ENCODE results near the gene SH3RF3.
"Not testable (repeated sequence)": the region's sequence is repeated elsewhere in the genome, so short reads cannot be mapped to it uniquely, and the experiment has no call there.

Gene SH3RF3

GRCh38 chr2:109118321-109118720 lies 10.7 kb upstream of the SH3RF3 start:
- no peak for DNase-seq

- DNase-seq, result no peak
Measured at GRCh38 chr2:109120166-109120565, 8.8 kb upstream of the SH3RF3 start.

DNA sequence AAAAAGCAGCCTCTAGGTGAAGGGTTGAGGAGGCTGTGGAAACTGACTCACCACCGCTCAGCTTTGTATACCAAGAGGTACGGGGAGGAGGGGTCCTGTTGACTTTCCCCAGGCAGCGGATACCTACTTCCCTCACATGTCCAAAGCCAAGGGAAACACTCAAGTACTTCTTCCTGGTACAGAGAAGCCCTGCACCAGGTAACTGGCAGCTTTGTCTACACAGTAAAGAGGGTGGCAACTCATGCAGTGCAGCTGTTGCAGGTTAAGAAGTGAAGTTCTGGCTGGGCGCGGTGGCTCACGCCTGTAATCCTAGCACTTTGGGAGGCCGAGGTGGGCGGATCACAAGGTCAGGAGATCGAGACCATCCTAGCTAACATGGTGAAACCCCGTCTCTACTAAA lies 8.3 kb upstream of the SH3RF3 start:
- not testable (repeated sequence) for DNase-seq

- DNase-seq, result no peak
Measured at GRCh38 chr2:109123586-109124201, 5.3 kb upstream of the SH3RF3 start.

DNA sequence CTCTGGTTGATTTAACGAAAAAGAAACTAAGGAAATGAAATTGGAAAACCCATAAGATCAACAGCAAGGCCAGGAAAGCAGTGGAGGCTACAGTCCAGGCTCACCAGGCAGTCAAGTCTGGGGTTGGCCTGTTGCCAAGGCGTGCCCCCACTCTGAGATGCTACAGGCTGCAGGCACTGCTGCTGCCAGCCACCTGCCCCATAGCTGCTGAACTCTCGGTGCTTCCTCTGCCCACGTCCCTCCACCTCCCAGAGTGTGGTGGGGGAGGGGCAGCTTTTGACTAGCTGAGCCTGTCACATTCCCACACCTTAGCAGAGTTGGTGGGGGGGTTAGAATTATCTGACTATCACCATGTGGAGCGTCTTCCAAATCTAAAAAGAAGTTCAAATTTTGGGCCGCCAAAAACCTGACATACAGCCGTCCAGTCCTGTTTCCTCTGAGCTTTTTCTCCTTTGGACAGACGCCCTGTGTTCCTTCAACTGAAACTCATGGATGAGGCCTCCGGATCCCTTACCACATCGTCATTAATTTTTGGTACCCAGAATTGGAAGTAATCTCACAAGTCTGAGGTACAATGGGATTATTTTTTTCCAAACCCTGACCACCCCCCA lies 3.9 kb upstream of the SH3RF3 start:
- DNase-seq, result no peak

DNA sequence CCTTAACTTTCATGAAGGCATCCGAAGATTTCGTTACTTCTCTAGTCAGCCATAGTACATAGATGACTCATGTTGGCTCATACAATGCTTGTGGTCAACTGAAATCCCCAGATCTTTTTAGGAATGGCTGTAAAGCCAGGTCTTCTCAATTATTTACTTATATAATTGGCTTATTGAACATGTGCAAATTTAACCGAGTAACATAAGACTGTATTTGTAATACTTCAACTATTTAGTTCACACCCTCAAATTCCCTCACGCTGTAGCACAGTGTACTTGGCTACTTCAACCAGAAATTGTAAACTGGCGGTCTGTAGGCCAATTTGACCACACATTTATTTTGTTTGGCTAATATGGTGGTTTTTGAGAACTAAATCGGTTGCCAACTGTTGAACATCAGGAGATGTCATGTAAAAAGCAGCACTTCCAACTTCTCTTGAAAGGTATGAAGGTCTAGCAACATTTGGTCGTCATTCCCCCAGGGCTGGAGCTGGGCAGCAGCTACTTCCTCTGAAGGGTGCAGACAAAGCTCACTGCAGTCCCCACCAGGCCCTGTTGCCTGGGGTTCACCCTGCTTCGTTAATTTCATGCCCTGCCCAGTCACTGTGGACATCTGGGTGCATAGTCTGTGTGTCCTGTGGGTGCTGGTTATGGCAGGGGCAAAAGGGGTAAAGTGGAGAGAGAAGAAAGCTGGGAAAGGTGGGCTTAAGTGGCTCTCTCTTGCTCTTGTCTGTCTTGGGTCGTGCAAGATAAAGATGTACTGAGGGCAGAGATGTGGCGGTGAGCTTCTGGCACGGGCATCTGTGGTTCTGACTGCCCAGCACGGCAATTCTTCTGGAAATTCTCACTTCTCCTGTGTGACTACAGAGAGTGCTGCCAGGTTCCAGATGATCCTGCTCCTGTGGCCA lies 3.2 kb upstream of the SH3RF3 start:
- DNase-seq, result no peak

DNA sequence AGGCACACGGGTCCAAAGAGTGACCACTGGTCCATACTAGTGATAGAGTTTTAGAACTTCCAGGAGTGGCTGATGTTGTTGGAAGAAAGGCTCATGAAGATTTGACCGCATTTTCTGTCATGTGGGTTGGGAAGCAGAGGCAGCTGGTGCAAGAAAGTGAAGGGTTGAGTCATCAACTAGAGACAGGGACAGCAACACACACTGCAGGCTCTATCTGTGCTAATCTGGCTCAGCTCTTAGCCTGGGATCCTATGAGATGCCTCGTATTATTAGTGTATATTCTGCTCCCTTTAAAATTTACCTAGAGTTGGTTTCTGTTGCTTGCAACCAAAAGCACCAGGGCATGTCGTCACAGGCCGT lies 2.5 kb upstream of the SH3RF3 start:
- no peak for DNase-seq

GRCh38 chr2:109127556-109127955 lies 1.4 kb upstream of the SH3RF3 start:
- no peak for DNase-seq

GRCh38 chr2:109128048-109128615 lies 873 bp upstream of the SH3RF3 start:
- peak; percentile 60 for DNase-seq

DNA sequence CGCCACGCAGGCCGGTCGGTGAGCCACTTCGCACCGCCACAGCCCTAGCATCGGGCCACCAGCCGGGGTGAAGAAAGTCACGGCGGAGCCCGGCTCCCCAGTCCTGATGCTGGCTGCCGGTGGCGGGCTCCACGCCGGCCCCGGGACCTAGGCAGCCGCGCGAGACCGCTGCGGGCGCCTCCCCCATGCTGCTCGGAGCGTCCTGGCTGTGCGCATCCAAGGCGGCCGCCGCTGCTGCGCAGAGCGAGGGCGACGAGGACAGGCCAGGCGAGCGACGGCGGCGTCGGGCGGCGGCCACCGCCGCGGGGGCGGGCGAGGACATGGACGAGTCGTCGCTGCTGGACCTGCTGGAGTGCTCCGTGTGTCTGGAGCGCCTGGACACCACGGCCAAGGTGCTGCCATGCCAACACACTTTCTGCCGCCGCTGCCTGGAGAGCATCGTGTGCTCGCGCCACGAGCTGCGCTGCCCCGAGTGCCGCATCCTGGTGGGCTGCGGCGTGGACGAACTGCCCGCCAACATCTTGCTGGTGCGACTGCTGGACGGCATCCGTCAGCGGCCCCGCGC lies 433 bp downstream of the SH3RF3 start:
- no peak for DNase-seq

DNA sequence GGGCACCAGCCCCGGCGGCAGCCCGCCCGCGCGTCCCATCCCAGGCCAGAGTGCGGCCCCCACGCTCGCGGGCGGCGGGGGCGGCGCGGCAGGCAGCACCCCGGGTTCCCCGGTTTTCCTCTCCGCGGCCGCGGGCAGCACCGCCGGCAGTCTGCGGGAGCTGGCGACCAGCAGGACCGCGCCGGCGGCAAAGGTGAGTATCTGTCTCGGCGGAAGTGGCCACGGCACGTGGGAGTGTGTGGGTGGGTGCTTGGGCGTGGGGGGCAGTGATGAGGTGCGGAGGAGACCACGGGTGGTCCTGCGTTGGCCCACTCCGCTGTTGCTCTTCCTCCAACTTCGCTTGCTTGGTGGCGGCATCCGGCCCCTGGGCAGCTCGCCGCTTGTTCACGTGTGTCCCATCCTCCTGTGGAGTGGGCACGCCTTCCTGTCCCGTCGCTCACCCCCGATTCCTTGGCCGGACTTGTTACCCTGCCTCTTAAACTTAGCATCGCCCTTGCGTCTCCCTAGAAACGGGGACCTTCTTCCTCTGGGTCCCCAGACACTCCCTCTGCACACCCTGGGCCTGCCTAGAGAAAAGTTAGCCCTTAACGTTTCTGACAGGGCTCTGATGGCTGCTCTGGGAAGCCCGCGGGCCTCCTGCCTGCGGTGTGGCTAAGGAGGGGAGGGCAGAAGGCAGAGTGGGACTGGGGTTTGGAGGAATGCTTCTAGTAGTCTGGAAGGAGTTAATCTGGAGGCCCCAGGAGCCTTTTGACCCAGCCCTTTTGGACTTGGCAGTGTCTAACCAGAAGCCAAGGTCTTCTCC lies 1.1 kb downstream of the SH3RF3 start:
- no peak for DNase-seq

DNA sequence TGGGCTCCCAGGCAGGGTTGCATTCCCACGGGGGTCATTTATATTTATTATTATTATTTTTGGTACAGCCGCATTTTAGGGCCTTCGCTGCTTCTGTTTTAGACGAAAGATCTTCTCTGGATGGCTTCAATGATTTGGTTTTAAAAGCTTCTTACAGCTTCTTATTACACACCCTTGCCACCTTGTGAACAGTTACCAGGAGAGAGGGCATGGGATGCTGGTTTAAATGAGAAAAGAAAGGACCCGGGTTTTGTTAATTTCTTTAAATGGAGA lies 1.7 kb downstream of the SH3RF3 start:
- no peak for DNase-seq

DNA sequence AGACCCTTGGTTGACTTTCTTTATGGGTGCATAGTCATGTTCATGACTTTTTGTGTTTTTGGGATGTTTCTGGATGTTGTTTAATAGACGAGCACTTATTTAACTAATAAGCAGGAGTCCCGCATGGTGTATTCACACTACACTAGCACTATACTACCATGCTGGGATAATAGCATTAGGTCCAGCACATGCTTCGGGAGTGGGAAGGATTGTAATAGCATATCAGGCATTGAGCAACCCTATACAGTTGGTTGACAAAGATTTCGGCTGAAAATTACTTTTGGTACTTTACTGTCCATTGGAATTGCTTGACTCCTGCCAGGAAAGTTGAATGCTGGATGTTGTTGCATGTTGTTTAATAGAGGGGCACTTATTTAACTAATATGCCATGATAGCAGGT lies 2.8 kb downstream of the SH3RF3 start:
- no peak for DNase-seq

- DNase-seq, result no peak
Measured at GRCh38 chr2:109132626-109133025, 3.6 kb downstream of the SH3RF3 start.

- no peak for DNase-seq
Measured at GRCh38 chr2:109133746-109134145, 4.7 kb downstream of the SH3RF3 start.

DNA sequence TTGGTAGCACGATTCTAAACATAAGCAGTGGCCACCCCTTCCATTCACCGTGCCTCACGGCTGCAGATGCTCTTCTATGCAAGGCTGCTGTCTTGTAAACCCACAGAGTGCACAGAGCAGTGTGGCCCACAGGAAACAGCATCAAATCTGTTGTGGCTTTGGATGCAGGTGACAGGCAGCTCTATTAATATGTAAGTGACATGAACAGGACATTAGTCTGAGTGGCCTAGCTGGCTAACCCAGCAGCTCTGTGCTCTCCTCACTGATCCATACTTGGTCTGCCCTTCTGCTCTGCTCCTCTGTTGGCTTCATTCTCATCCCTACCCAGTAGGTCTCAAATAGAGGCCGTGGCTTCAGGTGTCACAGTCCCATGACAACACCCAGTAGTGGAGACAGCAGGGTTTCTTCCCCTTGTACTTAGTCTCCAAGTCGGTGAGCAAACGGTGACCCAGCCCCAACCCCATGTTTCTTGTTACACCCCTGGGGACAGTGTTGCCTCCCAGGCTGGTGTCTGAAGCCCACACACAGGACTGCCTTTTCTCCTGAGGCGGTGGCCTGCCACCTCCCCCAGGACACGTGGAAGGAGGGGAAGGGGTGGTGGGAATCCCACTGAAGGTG lies 5.8 kb downstream of the SH3RF3 start:
- no peak for DNase-seq

DNA sequence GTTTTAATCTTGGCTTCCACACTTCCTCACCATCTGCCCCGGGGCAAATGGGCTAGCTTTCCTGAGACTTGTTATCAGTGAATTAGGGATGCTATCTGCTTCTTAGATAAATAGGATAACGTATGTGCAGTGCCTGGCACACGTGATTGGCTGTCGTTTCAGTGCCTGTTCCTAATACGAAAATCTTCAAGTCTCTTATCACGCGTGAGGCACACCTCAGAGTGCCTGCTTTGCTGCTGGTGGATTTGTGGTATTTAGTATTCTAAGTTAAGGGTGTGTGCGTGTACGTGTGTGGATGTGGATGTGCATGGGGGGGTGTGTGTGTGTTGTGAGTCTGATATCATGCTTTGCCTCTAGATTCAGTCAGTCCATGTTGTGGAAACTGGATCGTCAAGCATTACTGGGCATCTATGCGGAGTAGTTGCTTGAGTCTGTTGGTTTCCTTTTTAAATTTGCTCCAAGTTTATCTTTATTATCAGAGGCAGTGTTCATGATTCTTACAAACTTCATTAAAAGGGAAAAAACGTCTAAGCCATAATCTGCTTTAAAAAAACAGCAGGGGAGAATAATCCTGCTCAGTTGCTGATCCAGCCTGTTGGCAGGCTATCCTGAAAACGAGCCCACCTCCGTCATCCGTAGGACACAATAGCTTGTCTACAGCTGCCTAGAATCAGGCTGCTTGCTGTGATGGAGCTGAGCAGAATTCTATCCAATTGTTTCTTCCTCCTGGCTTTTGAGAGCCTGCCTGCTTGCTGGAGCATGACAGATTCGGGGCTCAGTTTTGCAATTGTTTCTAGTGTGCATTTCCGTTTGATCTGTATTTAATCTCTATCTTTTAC lies 6.6 kb downstream of the SH3RF3 start:
- peak; percentile 57 for DNase-seq

DNA sequence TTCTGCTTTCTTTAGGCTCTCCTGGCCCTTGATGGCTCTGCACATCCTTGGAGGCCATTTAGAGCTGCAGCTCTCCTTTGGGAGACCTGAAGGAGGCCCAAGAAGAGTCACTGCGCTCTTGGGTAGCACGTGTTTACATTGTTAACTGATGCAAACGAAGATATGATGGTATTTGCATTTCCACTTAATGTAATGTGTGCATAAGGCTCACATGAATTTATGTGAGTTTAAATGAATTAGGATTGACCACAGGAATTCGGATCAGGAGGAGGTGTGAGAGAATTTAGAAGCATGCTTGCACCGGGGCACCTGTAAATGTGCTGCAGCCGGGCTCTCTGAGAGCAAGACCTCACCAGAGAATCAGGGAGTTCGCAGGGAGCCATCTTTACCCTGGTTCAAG lies 7.5 kb downstream of the SH3RF3 start:
- DNase-seq, result no peak

GRCh38 chr2:109137616-109138015 lies 8.6 kb downstream of the SH3RF3 start:
- DNase-seq, result no peak

DNA sequence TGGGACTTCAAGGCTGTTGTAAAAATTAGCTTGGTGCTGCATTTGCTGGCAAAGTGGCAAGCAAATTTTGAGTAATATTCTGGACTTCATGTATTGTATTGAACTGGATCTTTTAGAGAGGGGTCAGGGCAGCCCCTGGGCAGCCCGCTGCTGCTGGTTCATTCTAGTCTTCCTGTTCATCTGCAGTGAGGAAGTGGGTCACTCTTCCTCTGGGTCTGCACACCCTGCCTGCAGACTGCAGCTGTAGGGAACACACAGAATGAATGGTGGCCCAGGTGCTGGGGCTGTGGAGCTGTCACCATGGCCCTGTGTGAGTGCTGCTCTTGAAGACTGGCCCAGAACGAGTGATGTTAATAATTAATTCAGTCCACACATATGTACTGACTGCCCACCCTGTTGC lies 9.4 kb downstream of the SH3RF3 start:
- no peak for DNase-seq

GRCh38 chr2:109139002-109139401 lies 10.0 kb downstream of the SH3RF3 start:
- DNase-seq, result no peak

Measured in NCI-H2029 treated with DMSO at 0.1 percent for 48 hours (cell line).